GM12878 (cell line): Measurements from ENCODE around the gene DACT3. TPM values are rescaled to one million over a fixed set of nuclear protein-coding genes. Genes with fewer than 3 reads are reported as not detected.

ENCODE experiments used
- ATAC-seq: fragments of 200-7000 bp; cut with Tn5 transposase; 3 replicates; pipeline ENCODE4 v1.9.1; 2020; ENCODE audit warnings: mild to moderate bottlenecking, moderate library complexity
- BruUV-seq: library from RNA; stranded (reverse); fragments of 400-500 nt; replicated peaks from 2 replicates; lab custom pipeline; 2021; lab: Mats Ljungman, UMichigan
- CTCF ChIA-PET: fragments of 300-600 bp; sonication (Branson Sonifier 250); formaldehyde crosslinking; extraction: SDS; loops from one replicate; lab custom pipeline; 2021; ENCODE audit warnings: inconsistent platforms; lab: Yijun Ruan, JAX
- POLR2A ChIA-PET: fragments of 350-600 bp; formaldehyde crosslinking; extraction: SDS; loops from one replicate; lab custom pipeline; 2021; ENCODE audit warnings: inconsistent platforms; lab: Charles Lee
- RAD21 ChIA-PET: fragments of 300-600 bp; sonication (Branson Sonifier 250); formaldehyde crosslinking; loops from one replicate; lab custom pipeline; 2023; ENCODE audit warnings: antibody characterized with exemption; ENCODE audit not compliant: unreplicated experiment; lab: Charles Lee
- SMC1A ChIA-PET: fragments of 300-600 bp; sonication (Branson Sonifier 250); formaldehyde crosslinking; loops from one replicate; lab custom pipeline; 2023; ENCODE audit not compliant: unreplicated experiment, uncharacterized antibody; lab: Charles Lee
- DNase-seq: peaks from one replicate; pipeline ENCODE4 v3.0.0-alpha.2; 2011; ENCODE audit warnings: low read depth, low spot score
- FAIRE-seq: peaks from 3 replicates; lab custom pipeline; 2011; peaks lifted over from hg19 to GRCh38; lab: Jason Lieb, UNC
- H2AFZ ChIP-seq: 2 replicates; pipeline ENCODE4 v1.6.0; 2011; ENCODE audit warnings: low read depth, low read length, control low read depth; ENCODE audit not compliant: control insufficient read depth
- H3K27ac ChIP-seq: 2 replicates; pipeline ENCODE4 v1.5.1; 2011; ENCODE audit warnings: control low read depth; ENCODE audit not compliant: control insufficient read depth, insufficient read depth
- H3K27me3 ChIP-seq, 2 experiments: replicated peaks in 1 of 2; 2 replicates each; pipeline versions ENCODE4 v1.6.0 to v1.6.1; 2011; ENCODE audit warnings: low read length in 1 of 2; ENCODE audit not compliant: control insufficient read depth in 2 of 2, insufficient read depth in 2 of 2
- H3K36me3 ChIP-seq, 2 experiments: 2 replicates each; pipeline ENCODE4 v1.5.1; 2011; ENCODE audit warnings: low read length in 1 of 2; ENCODE audit not compliant: control insufficient read depth in 2 of 2, insufficient read depth in 2 of 2
- H3K4me1 ChIP-seq: 2 replicates; pipeline ENCODE4 v1.6.1; 2011; ENCODE audit warnings: mild to moderate bottlenecking, low read length, moderate library complexity, mixed read lengths; ENCODE audit not compliant: control insufficient read depth, insufficient read depth
- H3K4me2 ChIP-seq: 2 replicates; pipeline ENCODE4 v1.6.0; 2011; ENCODE audit warnings: control low read depth; ENCODE audit not compliant: control insufficient read depth, insufficient read depth
- H3K4me3 ChIP-seq: fragments of 200-600 bp; sonication (generic); 2 replicates; pipeline ENCODE4 v1.5.1; 2016
- H3K79me2 ChIP-seq: 2 replicates; pipeline ENCODE4 v1.6.0; 2011; ENCODE audit warnings: low read length; ENCODE audit not compliant: control insufficient read depth, insufficient read depth
- H3K9ac ChIP-seq: 2 replicates; pipeline ENCODE4 v1.8.0; 2011; ENCODE audit warnings: low read length, control low read depth, mixed read lengths; ENCODE audit not compliant: control insufficient read depth, insufficient read depth
- H3K9me3 ChIP-seq: replicated peaks from 3 replicates; pipeline ENCODE4 v1.5.1; 2011; ENCODE audit warnings: mild to moderate bottlenecking, low read length; ENCODE audit not compliant: control insufficient read depth, insufficient read depth
- H4K20me1 ChIP-seq: 2 replicates; pipeline ENCODE4 v1.6.0; 2011; ENCODE audit not compliant: control insufficient read depth, insufficient read depth
- BACH1 ChIP-seq: fragments of 450-650 bp; IDR thresholded peaks from 2 replicates; pipeline ENCODE4 v1.6.1; 2017; ENCODE audit warnings: mild to moderate bottlenecking, borderline replicate concordance
- CTCF ChIP-seq, 3 experiments: IDR thresholded peaks in 2 of 3; conservative IDR thresholded peaks in 1 of 3; 2 replicates each; pipeline ENCODE4 v1.5.1; 2011; ENCODE audit warnings: low read depth in 3 of 3, low read length in 3 of 3, mild to moderate bottlenecking in 3 of 3, control low read depth in 2 of 3, moderate library complexity in 2 of 3, inconsistent platforms in 1 of 3, mixed read lengths in 1 of 3; ENCODE audit not compliant: control insufficient read depth in 2 of 3, insufficient read depth in 1 of 3; ENCODE audit errors: extremely low read depth in 1 of 3
- NFXL1 ChIP-seq: fragments of 450-650 bp; IDR thresholded peaks from 2 replicates; pipeline ENCODE4 v1.6.1; 2017; ENCODE audit warnings: antibody characterized with exemption, mild to moderate bottlenecking, borderline replicate concordance
- POLR2A ChIP-seq: IDR thresholded peaks from 2 replicates; pipeline ENCODE4 v1.6.1; 2011; ENCODE audit warnings: low read depth, mild to moderate bottlenecking, low read length
- RAD21 ChIP-seq: IDR thresholded peaks from 2 replicates; pipeline ENCODE4 v1.6.1; 2011; ENCODE audit warnings: mild to moderate bottlenecking, low read depth, low read length, moderate library complexity; ENCODE audit not compliant: insufficient read depth
- RUNX3 ChIP-seq: IDR thresholded peaks from 2 replicates; pipeline ENCODE4 v1.6.1; 2012; ENCODE audit warnings: low read length, inconsistent platforms
- SIX5 ChIP-seq: IDR thresholded peaks from 2 replicates; pipeline ENCODE4 v1.6.1; 2011; ENCODE audit warnings: mild to moderate bottlenecking, low read depth, low read length, moderate library complexity; ENCODE audit not compliant: severe bottlenecking
- SMAD5 ChIP-seq: IDR thresholded peaks from 2 replicates; pipeline ENCODE4 v1.6.1; 2016; ENCODE audit warnings: antibody characterized with exemption, low read depth
- SMARCA5 ChIP-seq: fragments of 450-650 bp; IDR thresholded peaks from 2 replicates; pipeline ENCODE4 v1.6.1; 2017; ENCODE audit warnings: mild to moderate bottlenecking
- SMC3 ChIP-seq: IDR thresholded peaks from 2 replicates; pipeline ENCODE4 v1.6.1; 2011; ENCODE audit warnings: low read length, improper control_type of control experiment, borderline replicate concordance
- TAF1 ChIP-seq: IDR thresholded peaks from 2 replicates; pipeline ENCODE4 v1.6.1; 2011; ENCODE audit warnings: mild to moderate bottlenecking, low read depth, low read length, borderline replicate concordance
- YY1 ChIP-seq: IDR thresholded peaks from 2 replicates; pipeline ENCODE4 v1.6.1; 2011; ENCODE audit warnings: low read depth, mild to moderate bottlenecking, low read length
- whole genome bisulfite sequencing: methylation state at CpG from one replicate; pipeline ENCODE4 v1.1.6; 2016; ENCODE audit warnings: low lambda C conversion rate; ENCODE audit not compliant: insufficient replicate concordance, insufficient coverage; ENCODE audit errors: missing lambda C conversion rate; 5-methylcytosine and 5-hydroxymethylcytosine counted together
- in situ Hi-C: fragments of 300-500 bp; cut with MboI; formaldehyde crosslinking; loops from 9 replicates; pipeline ENCODE4 v1.14.3; 2018; ENCODE audit warnings: mixed read lengths
- intact Hi-C: fragments of 100-400 bp; cut with micrococcal nuclease; formaldehyde crosslinking; loops from one replicate; pipeline ENCODE4 v1.14.2; 2022; ENCODE audit not compliant: unreplicated experiment
- polyA plus RNA-seq, 11 experiments: library from polyadenylated mRNA; depleted of rRNA in 4 of 11; unstranded in 6 of 11; stranded (reverse) in 5 of 11; fragments of >200 nt; fragmentation: Nextera tagmentation in 4 of 11; fragmentation: Illumina TruSeq in 1 of 11; extraction: Ambion mirVana in 4 of 11; extraction: Trizol in 1 of 11; gene quantifications; 1 replicate in 1 of 11; 2 replicates in 10 of 11; pipeline versions ENCODE4 v1.2.1 to v1.2.3, GENCODE V29; 2011 to 2016; ENCODE audit warnings: inconsistent platforms in 2 of 11, missing spikeins in 2 of 11, low read depth in 1 of 11
- total RNA-seq, 4 experiments: library from RNA; depleted of rRNA in 3 of 4; stranded (reverse); fragments of >200 nt in 3 of 4; fragmentation: Illumina TruSeq in 1 of 4; extraction: Trizol in 1 of 4; gene quantifications; 2 replicates each; pipeline versions ENCODE4 v1.2.1 to v1.2.3, GENCODE V29; 2013 to 2021
- TF ChIP-seq, protein P1 (sequence below): IDR thresholded peaks from 2 replicates; pipeline ENCODE4 v1.6.1; 2011; ENCODE audit warnings: mild to moderate bottlenecking, low read depth, low read length, moderate library complexity; ENCODE audit not compliant: insufficient replicate concordance
- TF ChIP-seq, protein P2 (sequence below): fragments of 150-350 bp; IDR thresholded peaks from 2 replicates; pipeline ENCODE4 v1.6.1; 2014; ENCODE audit warnings: mild to moderate bottlenecking, low read depth, low read length

The DACT3 gene
- total and polyA plus RNA-seq, 10 of the 15 experiments (the other 5 are each of a cell fraction or from before 2014, with no cell fraction given), result 0.05 to 2.5 (median 0.35) TPM; not detected in 1

GRCh38 chr19:46704379-46705076 lies 43.5 kb upstream of the DACT3 start:
- in situ Hi-C loops, result no loop called here
- TF ChIP-seq TAF1 (no peak), SMAD5 (no peak), NFXL1 (no peak), YY1 (peak; percentile 95), CTCF (IDR thresholded peaks at IDR 0.05 in 2 of 3, conservative IDR thresholded peaks at IDR 0.05 in 1 of 3; ENCODE audit: control insufficient read depth in 2 of 3, extremely low read depth in 1 of 3, insufficient read depth in 1 of 3, low read depth in 3 of 3, low read length in 3 of 3) (peak; percentile 90 to 97 (median 90)), RAD21 (peak; percentile 60), SMC3 (peak; percentile 74; the same call in 1 of the 2 replicates), BACH1 (peak; percentile 29; the same call in 1 of the 2 replicates), RUNX3 (peak; percentile 62), SIX5 (no peak), SMARCA5 (peak; percentile 43; the same call in 1 of the 2 replicates), POLR2A (peak; percentile 51)
- TF ChIP-seq, protein P1, sequence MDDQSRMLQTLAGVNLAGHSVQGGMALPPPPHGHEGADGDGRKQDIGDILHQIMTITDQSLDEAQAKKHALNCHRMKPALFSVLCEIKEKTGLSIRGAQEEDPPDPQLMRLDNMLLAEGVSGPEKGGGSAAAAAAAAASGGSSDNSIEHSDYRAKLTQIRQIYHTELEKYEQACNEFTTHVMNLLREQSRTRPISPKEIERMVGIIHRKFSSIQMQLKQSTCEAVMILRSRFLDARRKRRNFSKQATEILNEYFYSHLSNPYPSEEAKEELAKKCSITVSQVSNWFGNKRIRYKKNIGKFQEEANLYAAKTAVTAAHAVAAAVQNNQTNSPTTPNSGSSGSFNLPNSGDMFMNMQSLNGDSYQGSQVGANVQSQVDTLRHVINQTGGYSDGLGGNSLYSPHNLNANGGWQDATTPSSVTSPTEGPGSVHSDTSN, result no peak
- TF ChIP-seq, protein P2, sequence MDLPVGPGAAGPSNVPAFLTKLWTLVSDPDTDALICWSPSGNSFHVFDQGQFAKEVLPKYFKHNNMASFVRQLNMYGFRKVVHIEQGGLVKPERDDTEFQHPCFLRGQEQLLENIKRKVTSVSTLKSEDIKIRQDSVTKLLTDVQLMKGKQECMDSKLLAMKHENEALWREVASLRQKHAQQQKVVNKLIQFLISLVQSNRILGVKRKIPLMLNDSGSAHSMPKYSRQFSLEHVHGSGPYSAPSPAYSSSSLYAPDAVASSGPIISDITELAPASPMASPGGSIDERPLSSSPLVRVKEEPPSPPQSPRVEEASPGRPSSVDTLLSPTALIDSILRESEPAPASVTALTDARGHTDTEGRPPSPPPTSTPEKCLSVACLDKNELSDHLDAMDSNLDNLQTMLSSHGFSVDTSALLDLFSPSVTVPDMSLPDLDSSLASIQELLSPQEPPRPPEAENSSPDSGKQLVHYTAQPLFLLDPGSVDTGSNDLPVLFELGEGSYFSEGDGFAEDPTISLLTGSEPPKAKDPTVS, result no peak
- Histone ChIP-seq H3K79me2 (no peaks in the 10 kb centered on the region), H4K20me1 (no peaks in the 10 kb centered on the region), H3K4me3 (no peak overlapping the region), H3K4me2 (no peak overlapping the region), H3K36me3 (peaks cover 16 to 36% of the 10 kb centered on the region in 2 experiments), H3K27ac (no peak overlapping the region), H3K4me1 (no peaks in the 10 kb centered on the region), H3K9ac (no peak overlapping the region), H3K27me3 (no peaks in the 10 kb centered on the region), H2AFZ (no peak overlapping the region), H3K9me3 (no peaks in the 10 kb centered on the region)
- ChIA-PET POLR2A (no interaction called here), CTCF (interaction anchor here (0.6 to 6.6 kb wide), 25 partner anchors 10 to 409 kb away, joined by 3 to 78 read pairs (median 6); partner anchors contain the start of genes DACT3, PRKD2 and ZC3H4), SMC1A (interaction anchor here (0.6 to 5.3 kb wide), 8 partner anchors 10 to 276 kb away, joined by 3 to 21 read pairs (median 3); partner anchors contain the start of gene DACT3), RAD21 (interaction anchor here (1.0 to 2.4 kb wide), 6 partner anchors 23 to 49 kb away, joined by 3 to 5 read pairs (median 4); no protein-coding TSS in a partner anchor)
- WGBS, result 22% methylated on average over 21 of the region's 21 CpGs
- intact Hi-C loops, result loop anchor here (1.0 to 5.0 kb wide), 2 partner anchors 24 to 38 kb away; no protein-coding TSS in a partner anchor
- no TSS peak for BruUV-seq
- DNase-seq (no peak), ATAC-seq (peak; percentile 98), FAIRE-seq (peak; percentile 76)
